Measurements from ENCODE around the gene NEUROD2.

- TF ChIP-seq CTCF (IDR thresholded peaks at IDR 0.05; ENCODE audit: low read depth, low read length) (no peak), POLR2A (IDR thresholded peaks at IDR 0.05; ENCODE audit: extremely low read depth, insufficient read length) (no peak), MAX (IDR thresholded peaks at IDR 0.05; ENCODE audit: low read depth, low read length) (no peak), MYC (IDR thresholded peaks at IDR 0.05; ENCODE audit: low read depth, low read length) (no peak)
Measured at GRCh38 chr17:39635614-39636176, 28.0 kb upstream of the NEUROD2 start.

Data from NB4 (cell line).